Thymus (tissue), 11 donors: ENCODE results near the gene FBF1. TPM values are rescaled to one million over a fixed set of nuclear protein-coding genes. Genes with fewer than 3 reads are reported as not detected.

Source experiments
- DNase-seq, 9 donors: peaks; one replicate each; pipeline ENCODE4 v3.0.0-alpha.2; 2013; ENCODE audit warnings: low spot score in 9 of 9, low read depth in 6 of 9, missing footprints in 1 of 9
- H3K27ac ChIP-seq, 2 donors: one replicate each; pipeline ENCODE4 v1.5.1; 2013; ENCODE audit warnings: control low read depth in 1 of 2, low read depth in 1 of 2, low read length in 1 of 2, mild to moderate bottlenecking in 1 of 2, moderate library complexity in 1 of 2
- H3K27me3 ChIP-seq, 2 donors: one replicate each; pipeline ENCODE4 v1.5.1; 2013; ENCODE audit warnings: low read length in 1 of 2; ENCODE audit not compliant: control insufficient read depth in 2 of 2, insufficient read depth in 1 of 2
- H3K36me3 ChIP-seq, 2 donors: one replicate each; pipeline ENCODE4 v1.5.1; 2013; ENCODE audit warnings: low read length in 1 of 2, mild to moderate bottlenecking in 1 of 2, moderate library complexity in 1 of 2; ENCODE audit not compliant: control insufficient read depth in 2 of 2, insufficient read depth in 2 of 2
- H3K4me1 ChIP-seq, 2 donors: one replicate each; pipeline ENCODE4 v1.5.1; 2013; ENCODE audit warnings: low read length in 2 of 2; ENCODE audit not compliant: control insufficient read depth in 2 of 2, insufficient read depth in 2 of 2
- H3K4me3 ChIP-seq, 2 donors: one replicate each; pipeline ENCODE4 v1.5.1; 2013; ENCODE audit warnings: low read length in 2 of 2, control low read depth in 1 of 2, mild to moderate bottlenecking in 1 of 2
- H3K9me3 ChIP-seq, 2 donors: one replicate each; pipeline ENCODE4 v1.5.1; 2013; ENCODE audit warnings: low read length in 1 of 2, mild to moderate bottlenecking in 1 of 2; ENCODE audit not compliant: control insufficient read depth in 2 of 2, insufficient read depth in 1 of 2
- WGBS: extraction: QIAGEN DNeasy Blood & Tissue Kit; methylation state at CpG from one replicate; pipeline ENCODE4 v1.1.7; 2013; 5-methylcytosine and 5-hydroxymethylcytosine counted together
- polyA plus RNA-seq: library from polyadenylated mRNA; stranded (reverse); fragments of 200-250 nt; gene quantifications from one replicate; pipeline ENCODE4 v1.2.3, GENCODE V29; 2013
- total RNA-seq: library from RNA; stranded (reverse); fragments of 120-200 nt; gene quantifications from one replicate; pipeline ENCODE4 v1.2.4, GENCODE V29; 2013
- donor health status: healthy.

The FBF1 gene
- total and polyA plus RNA-seq, 2 donors, result 9.2 to 18.7 TPM

GRCh38 chr17:75950855-75951554 lies 10.2 kb upstream of the FBF1 start:
- Histone ChIP-seq H3K27me3 (no peaks in the 10 kb centered on the region), H3K27ac (no peak overlapping the region), H3K36me3 (peaks cover 70 to 90% of the 10 kb centered on the region in 2 donors), H3K9me3 (no peaks in the 10 kb centered on the region), H3K4me1 (no peaks in the 10 kb centered on the region), H3K4me3 (no peak overlapping the region)
- WGBS, result 90% methylated on average over 8 of the region's 8 CpGs
- DNase-seq, result no peak

GRCh38 chr17:75950421-75950820 lies 9.6 kb upstream of the FBF1 start:
- Histone ChIP-seq H3K27ac (no peak overlapping the region), H3K9me3 (no peaks in the 10 kb centered on the region), H3K4me1 (no peaks in the 10 kb centered on the region), H3K4me3 (no peak overlapping the region), H3K36me3 (peaks cover 68 to 89% of the 10 kb centered on the region in 2 donors), H3K27me3 (no peaks in the 10 kb centered on the region)
- no peak for DNase-seq
- whole genome bisulfite sequencing, result 98% methylated on average over 6 of the region's 6 CpGs

- WGBS, result 94% methylated on average over 2 of the region's 2 CpGs
- Histone ChIP-seq H3K36me3 (peaks cover 32 to 45% of the 10 kb centered on the region in 2 donors), H3K9me3 (no peaks in the 10 kb centered on the region), H3K27ac (no peak overlapping the region), H3K4me3 (no peak overlapping the region), H3K4me1 (peaks cover 8 to 10% of the 10 kb centered on the region in 2 donors), H3K27me3 (no peaks in the 10 kb centered on the region)
- no peak for DNase-seq
These were observed 4.4 kb upstream of the FBF1 start for GRCh38 chr17:75945211-75945610.

- Histone ChIP-seq H3K4me3 (no peak overlapping the region), H3K27me3 (no peaks in the 10 kb centered on the region), H3K4me1 (peaks cover 10 to 11% of the 10 kb centered on the region in 2 donors), H3K27ac (no peak overlapping the region), H3K36me3 (peaks cover 19 to 28% of the 10 kb centered on the region in 2 donors), H3K9me3 (no peaks in the 10 kb centered on the region)
- DNase-seq, result no peak
- WGBS, result 95% methylated on average over 1 of the region's 1 CpG
These were observed 2.6 kb upstream of the FBF1 start for GRCh38 chr17:75943491-75943890.

GRCh38 chr17:75942473-75942872 lies 1.6 kb upstream of the FBF1 start:
- no peaks in the 10 kb centered on the region for H3K9me3 ChIP-seq
- peaks cover 8 to 18% of the 10 kb centered on the region in 2 donors for H3K36me3 ChIP-seq
- no peak overlapping the region for H3K4me3 ChIP-seq
- DNase-seq, result no peak
- no peak overlapping the region for H3K27ac ChIP-seq
- H3K4me1 ChIP-seq, result peaks cover 10 to 11% of the 10 kb centered on the region in 2 donors
- H3K27me3 ChIP-seq, result no peaks in the 10 kb centered on the region
- WGBS, result 83% methylated on average over 4 of the region's 4 CpGs

GRCh38 chr17:75941442-75941819 lies 589 bp upstream of the FBF1 start:
- WGBS, result 75% methylated on average over 6 of the region's 6 CpGs
- H3K9me3 ChIP-seq, result no peaks in the 10 kb centered on the region
- no peak for DNase-seq
- H3K36me3 ChIP-seq, result peaks cover 7 to 10% of the 10 kb centered on the region in 2 donors
- no peak overlapping the region for H3K27ac ChIP-seq
- H3K4me3 ChIP-seq, result peak overlapping the region; percentile 86 to 88
- no peaks in the 10 kb centered on the region for H3K27me3 ChIP-seq
- peaks cover 10 to 11% of the 10 kb centered on the region in 2 donors for H3K4me1 ChIP-seq

GRCh38 chr17:75937652-75938051 lies 3.2 kb downstream of the FBF1 start:
- DNase-seq, result no peak
- H3K27ac ChIP-seq, result no peak overlapping the region
- WGBS, result 88% methylated on average over 13 of the region's 13 CpGs
- no peaks in the 10 kb centered on the region for H3K27me3 ChIP-seq
- H3K4me1 ChIP-seq, result peaks cover 10 to 16% of the 10 kb centered on the region in 2 donors
- no peaks in the 10 kb centered on the region for H3K36me3 ChIP-seq
- H3K9me3 ChIP-seq, result no peaks in the 10 kb centered on the region
- H3K4me3 ChIP-seq, result no peak overlapping the region

GRCh38 chr17:75933808-75934207 lies 7.0 kb downstream of the FBF1 start:
- no peaks in the 10 kb centered on the region for H3K36me3 ChIP-seq
- no peak overlapping the region for H3K27ac ChIP-seq
- no peaks in the 10 kb centered on the region for H3K27me3 ChIP-seq
- H3K4me1 ChIP-seq, result peaks cover 0 to 5% of the 10 kb centered on the region in 2 donors
- no peaks in the 10 kb centered on the region for H3K9me3 ChIP-seq
- 97% methylated on average over 4 of the region's 4 CpGs for WGBS
- no peak overlapping the region for H3K4me3 ChIP-seq
- DNase-seq, result no peak

GRCh38 chr17:75932852-75933251 lies 8.0 kb downstream of the FBF1 start:
- Histone ChIP-seq H3K27ac (no peak overlapping the region), H3K4me1 (peaks cover 0 to 5% of the 10 kb centered on the region in 2 donors)
- WGBS, result 88% methylated on average over 5 of the region's 5 CpGs

More at GRCh38 chr17:75932852-75933251, 8.0 kb downstream of the FBF1 start:
- no peak for DNase-seq
- H3K36me3 ChIP-seq, result no peaks in the 10 kb centered on the region
- H3K4me3 ChIP-seq, result no peak overlapping the region
- no peaks in the 10 kb centered on the region for H3K9me3 ChIP-seq
- H3K27me3 ChIP-seq, result no peaks in the 10 kb centered on the region
